GM18526 (cell line): ENCODE data around the gene MRM1.

Experiments used
- POLR2A ChIP-seq: IDR thresholded peaks from 3 replicates; pipeline ENCODE4 v1.6.1; 2011; ENCODE audit not compliant: insufficient read length; ENCODE audit errors: extremely low read depth

Gene MRM1

DNA sequence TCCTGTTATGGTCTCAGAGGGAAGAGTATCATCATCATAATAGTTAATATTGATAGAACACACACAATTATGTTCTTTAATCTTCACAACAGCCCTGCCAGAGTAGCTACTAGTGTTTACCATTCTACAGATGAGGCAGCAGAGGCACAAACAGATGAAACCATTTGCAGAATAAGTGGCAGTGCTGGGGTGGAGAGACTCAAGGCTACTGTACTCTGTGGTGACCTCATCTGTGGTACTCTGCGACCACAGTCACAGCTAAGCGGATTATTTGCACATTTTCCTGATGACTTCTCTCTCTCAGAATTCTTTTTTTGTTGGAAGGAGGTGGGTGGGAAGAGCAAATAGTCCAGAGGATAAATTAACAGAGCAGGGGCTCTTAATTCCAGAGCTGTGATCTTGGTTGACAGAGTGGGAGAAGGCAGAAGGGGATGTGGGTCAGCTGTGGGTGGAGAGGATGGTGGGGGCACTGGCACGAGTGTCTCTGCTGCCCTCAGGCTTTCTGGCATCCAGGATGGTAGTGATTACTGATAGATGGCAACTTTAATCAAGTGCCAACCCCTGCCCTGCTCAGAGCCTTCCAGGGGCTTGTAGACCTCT is 41.8 kb downstream of the MRM1 start:
- TF ChIP-seq POLR2A: no peak

DNA sequence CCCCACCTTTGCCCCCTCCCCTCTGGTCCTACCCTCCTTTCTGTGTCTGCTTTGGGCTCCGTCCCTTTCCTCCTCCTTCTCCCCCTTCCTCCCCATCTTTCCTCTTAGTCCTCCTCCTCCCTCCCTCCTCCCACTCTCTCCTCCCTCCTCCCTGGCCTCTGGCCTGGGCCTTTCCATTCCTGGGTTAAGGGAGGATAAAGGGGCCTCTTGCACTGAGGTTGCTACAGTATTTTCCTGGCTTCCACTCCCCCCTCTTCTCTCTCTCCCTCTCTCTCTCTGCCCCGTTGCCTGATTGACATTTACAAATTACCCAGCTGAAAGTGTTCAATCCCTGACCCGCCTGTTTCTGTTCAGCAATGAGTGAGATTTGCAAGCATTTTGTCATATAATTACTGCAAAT is 44.0 kb downstream of the MRM1 start:
- no peak for TF ChIP-seq POLR2A

DNA sequence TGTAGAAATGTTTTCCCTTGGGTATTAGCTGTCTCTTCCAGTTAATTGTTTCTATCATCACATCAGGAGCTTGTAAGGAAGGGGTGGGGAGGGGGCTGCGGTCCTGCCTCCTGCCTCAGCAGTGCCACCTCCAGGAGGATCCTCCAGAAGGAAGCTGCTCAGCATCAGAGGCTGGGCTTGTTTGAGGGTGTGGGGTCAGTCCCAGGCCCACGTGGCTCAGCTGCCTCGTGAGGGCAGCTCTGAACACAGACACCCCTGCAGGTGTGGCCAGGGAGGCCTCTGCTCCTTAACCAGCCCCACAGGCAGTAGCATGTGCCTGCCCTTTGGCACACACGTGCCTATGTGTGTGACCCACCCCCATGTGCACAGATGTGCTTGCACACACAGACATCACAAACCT is 46.3 kb downstream of the MRM1 start:
- no peak for TF ChIP-seq POLR2A

DNA sequence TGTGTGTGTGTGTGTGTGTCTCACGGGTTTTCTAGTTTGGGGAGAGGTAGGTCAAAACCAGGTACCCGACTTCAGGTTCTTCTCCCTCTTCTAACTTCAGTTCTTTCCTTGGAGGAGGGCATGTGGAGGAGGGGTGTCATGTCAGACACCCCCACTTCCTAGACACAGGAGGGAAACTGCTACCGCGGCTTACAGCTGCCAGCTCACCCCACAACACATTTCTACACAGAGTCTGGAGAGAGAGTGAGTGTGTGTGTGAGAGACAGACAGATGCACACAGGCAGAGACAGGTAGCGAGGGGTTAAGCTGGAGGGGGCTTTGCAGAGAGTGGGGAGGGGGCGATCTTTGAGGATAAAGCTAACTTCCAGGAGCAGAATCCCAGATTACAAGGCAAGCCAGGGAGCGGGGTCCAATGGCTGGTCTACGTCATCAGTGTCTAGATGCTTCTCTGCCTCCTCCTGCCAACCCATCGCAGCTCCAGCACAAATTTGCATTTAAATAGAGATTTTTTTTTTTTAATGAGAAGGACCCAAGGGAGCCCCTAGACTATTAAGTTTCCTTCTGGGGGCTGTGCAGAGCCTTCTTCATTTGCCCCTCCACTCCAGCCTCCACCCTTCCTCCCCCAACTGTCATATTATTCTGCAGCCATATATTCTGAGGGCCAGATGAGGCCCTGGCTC is 48.9 kb downstream of the MRM1 start:
- no peak for TF ChIP-seq POLR2A

DNA sequence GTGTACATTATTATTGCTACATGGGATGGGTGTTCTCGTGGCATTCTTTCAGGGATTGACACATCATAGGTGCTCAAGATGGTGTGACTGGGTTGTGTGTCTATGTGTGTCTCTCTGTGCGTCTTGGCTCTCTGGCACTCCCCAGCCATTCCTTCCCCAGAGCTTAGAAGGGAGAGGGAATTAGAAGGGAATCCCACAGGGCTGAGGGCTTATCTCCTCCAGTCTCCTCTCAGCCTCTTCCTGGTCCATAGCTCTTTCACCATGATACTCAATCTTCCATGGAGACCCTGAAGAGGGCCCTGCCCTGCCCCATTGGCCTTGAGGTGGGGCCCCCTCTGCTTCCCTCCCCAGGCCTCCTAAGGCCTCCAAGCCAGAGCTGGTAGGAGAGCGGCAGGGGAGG is 52.0 kb downstream of the MRM1 start:
- no peak for TF ChIP-seq POLR2A

DNA sequence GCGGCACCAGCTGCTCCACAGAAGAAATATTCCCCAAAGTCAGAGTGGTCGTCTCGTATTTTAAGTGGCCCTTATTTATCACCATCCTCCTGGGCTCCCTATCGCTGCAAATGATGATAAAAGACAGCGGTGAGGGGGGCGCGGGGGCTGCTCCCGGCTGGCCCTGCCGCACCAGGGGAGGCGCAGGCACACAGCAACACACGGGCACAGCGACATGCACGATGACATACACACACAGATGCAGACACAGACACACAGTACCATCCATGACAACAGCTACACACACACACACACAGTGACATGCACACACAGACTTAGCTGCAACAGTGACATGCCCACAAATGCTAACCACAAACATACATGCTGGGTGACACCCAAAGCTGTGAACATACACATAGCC is 52.5 kb downstream of the MRM1 start:
- no peak for TF ChIP-seq POLR2A

DNA sequence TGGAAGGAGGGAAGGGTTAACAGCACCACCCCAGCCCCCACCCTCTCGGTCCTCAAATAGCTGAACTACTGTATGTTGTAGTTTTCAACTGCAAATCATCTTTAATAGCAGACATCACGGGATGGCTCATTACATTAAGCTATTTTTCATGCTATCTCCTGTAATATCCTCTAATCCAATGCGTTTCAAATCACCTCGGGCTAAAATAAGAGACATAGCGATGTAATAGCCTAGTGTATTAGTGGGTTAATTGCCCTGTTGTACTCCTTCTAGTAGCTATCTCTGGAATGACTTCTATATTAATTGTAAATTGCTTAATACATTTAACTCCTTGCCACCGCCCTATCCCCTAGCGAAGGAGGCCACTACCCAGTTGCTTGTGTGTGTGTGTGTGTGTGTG is 54.3 kb downstream of the MRM1 start:
- TF ChIP-seq POLR2A: no peak

DNA sequence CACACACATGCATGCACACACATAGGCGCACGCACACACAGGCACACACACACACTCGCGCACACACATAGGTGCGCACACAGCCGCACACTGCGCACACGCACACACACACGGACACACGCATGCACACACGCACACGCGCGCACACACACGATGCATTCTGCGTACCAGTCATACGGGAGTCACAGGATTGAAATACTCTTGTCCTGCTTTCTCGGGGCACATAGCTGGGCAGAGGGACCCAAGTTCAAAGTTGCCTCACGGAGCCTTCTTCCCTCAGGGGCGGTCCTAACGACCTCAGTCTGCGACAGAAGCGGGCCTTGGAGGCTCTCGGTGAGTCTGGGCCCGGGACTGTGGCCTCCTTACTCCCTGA is 56.0 kb downstream of the MRM1 start:
- TF ChIP-seq POLR2A: no peak

DNA sequence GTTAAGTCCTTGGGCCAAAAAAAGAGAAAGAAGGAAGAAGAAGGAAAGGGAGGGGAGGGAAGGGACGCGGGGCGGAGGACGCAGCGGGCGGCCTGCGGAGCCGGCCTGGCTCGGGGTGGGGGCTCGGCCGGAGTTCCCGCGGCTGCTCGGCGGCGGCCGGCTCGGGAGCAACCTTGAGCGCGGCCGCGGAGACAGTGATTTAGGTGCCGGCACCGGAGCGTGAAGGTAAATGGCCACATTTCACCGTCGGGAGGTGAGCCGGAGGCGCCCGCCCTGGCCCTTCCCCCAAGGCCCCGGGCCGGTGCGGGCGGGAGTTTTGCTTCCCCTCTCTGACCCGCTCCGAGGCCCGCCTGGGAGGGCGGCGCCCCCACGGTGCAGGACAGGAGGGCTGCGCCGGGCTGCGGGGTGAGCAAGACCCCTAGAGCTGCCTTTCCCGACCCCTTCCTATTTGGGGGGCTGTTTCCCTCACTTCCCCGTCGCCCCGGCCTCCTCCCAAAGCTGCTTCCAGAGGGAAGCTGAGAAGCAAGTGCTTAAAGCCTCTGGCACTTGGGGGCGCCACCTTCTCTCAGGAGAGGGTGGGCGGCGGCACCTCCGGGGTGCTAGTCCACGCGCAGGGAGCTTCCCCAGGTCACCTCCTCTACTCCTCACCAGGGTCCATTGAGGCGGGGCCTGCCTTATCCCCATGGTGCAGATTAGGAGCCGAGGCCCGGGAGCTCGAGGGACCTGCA is 56.5 kb downstream of the MRM1 start:
- TF ChIP-seq POLR2A: no peak
